MM.1S (cell line): ENCODE measurements around the gene ULK4.

Experiments
- EZH2 ChIP-seq: fragments of 300-600 bp; sonication (generic); optimal IDR thresholded peaks from 2 replicates; pipeline ENCODE3; 2017; ENCODE audit warnings: low read depth, mild to moderate bottlenecking, antibody characterized with exemption, low read length, mixed read lengths
- TF ChIP-seq, protein P1 (sequence below): fragments of 300-600 bp; sonication (generic); IDR thresholded peaks from 2 replicates; pipeline ENCODE4 v1.5.1; 2016; ENCODE audit warnings: antibody characterized with exemption, low read length, mixed read lengths

DNA sequence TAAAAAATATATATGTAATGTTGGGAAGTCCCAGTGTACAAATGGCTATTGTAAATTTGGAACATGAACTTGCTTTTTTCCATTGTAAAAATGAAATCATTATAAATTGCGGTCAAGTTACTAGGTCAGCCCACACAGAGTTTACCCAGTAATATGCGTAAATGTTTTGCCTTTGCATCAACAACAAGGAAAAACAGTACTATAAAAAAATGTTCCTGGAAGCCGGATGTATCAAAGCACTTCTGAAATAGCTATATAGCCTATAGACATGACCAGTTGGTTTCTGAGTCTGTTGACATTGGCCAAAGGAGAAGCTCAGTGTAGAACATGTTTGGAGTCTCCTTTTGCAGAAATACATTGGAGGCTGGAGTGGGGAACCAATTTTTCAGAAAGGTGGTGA, 739.4 kb downstream of the ULK4 start:
- TF ChIP-seq, protein P1, sequence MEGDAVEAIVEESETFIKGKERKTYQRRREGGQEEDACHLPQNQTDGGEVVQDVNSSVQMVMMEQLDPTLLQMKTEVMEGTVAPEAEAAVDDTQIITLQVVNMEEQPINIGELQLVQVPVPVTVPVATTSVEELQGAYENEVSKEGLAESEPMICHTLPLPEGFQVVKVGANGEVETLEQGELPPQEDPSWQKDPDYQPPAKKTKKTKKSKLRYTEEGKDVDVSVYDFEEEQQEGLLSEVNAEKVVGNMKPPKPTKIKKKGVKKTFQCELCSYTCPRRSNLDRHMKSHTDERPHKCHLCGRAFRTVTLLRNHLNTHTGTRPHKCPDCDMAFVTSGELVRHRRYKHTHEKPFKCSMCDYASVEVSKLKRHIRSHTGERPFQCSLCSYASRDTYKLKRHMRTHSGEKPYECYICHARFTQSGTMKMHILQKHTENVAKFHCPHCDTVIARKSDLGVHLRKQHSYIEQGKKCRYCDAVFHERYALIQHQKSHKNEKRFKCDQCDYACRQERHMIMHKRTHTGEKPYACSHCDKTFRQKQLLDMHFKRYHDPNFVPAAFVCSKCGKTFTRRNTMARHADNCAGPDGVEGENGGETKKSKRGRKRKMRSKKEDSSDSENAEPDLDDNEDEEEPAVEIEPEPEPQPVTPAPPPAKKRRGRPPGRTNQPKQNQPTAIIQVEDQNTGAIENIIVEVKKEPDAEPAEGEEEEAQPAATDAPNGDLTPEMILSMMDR = no peak
- no peak for TF ChIP-seq EZH2
